HEK293 (cell line): ENCODE measurements around the gene CDHR4.

Source experiments
- CTCF ChIA-PET: fragments of 350-600 bp; formaldehyde crosslinking; extraction: SDS; loops from one replicate; lab custom pipeline; 2021; ENCODE audit warnings: antibody characterized with exemption; lab: Yijun Ruan, JAX
- POLR2A ChIA-PET: fragments of 300-600 bp; formaldehyde crosslinking; extraction: SDS; loops from one replicate; lab custom pipeline; 2020; ENCODE audit warnings: antibody characterized with exemption, inconsistent platforms; lab: Yijun Ruan, JAX
- H3K27ac ChIP-seq: fragments of 200-500 bp; sonication (Bioruptor generic); 2 replicates; pipeline ENCODE4 v1.5.1; 2014; ENCODE audit warnings: low read depth, low read length, control low read depth, inconsistent platforms; ENCODE audit errors: extremely low read depth
- H3K36me3 ChIP-seq, 2 experiments: fragments of 200-500 bp in 1 of 2; sonication (Bioruptor generic) in 1 of 2; 1 replicate in 1 of 2; 2 replicates in 1 of 2; pipeline ENCODE4 v1.5.1; 2014 to 2017; ENCODE audit warnings: inconsistent platforms in 2 of 2, low read length in 2 of 2; ENCODE audit not compliant: control insufficient read depth in 2 of 2, insufficient read depth in 1 of 2
- H3K4me1 ChIP-seq: fragments of 200-500 bp; sonication (Bioruptor generic); 2 replicates; pipeline ENCODE4 v1.5.1; 2014; ENCODE audit warnings: mild to moderate bottlenecking, low read length, inconsistent platforms; ENCODE audit not compliant: control insufficient read depth, insufficient read depth
- H3K4me3 ChIP-seq: 2 replicates; pipeline ENCODE4 v1.5.1; 2011; ENCODE audit warnings: low read depth, mild to moderate bottlenecking, control low read depth, low read length, moderate library complexity
- H3K9me3 ChIP-seq: fragments of 200-500 bp; sonication (Bioruptor generic); 2 replicates; pipeline ENCODE4 v1.5.1; 2014; ENCODE audit warnings: low read depth, low read length, inconsistent platforms; ENCODE audit not compliant: control insufficient read depth, insufficient read depth
- IKZF3 ChIP-seq: fragments of 450-650 bp; IDR thresholded peaks from 2 replicates; pipeline ENCODE4 v1.5.0; 2018; ENCODE audit warnings: missing biosample characterization, mild to moderate bottlenecking, missing genetic modification characterization, moderate library complexity
- KLF8 ChIP-seq: fragments of 450-650 bp; formaldehyde crosslinking; IDR thresholded peaks from 2 replicates; pipeline ENCODE4 v1.5.1; 2016; ENCODE audit warnings: missing biosample characterization, missing genetic modification characterization
- SCRT2 ChIP-seq: fragments of 450-650 bp; formaldehyde crosslinking; IDR thresholded peaks from 2 replicates; pipeline ENCODE4 v1.5.1; 2016; ENCODE audit warnings: missing biosample characterization, missing genetic modification characterization
- SP7 ChIP-seq: fragments of 450-650 bp; formaldehyde crosslinking; IDR thresholded peaks from 2 replicates; pipeline ENCODE4 v1.5.1; 2016; ENCODE audit warnings: missing biosample characterization, missing genetic modification characterization
- ZBTB10 ChIP-seq: fragments of 450-650 bp; formaldehyde crosslinking; IDR thresholded peaks from 2 replicates; pipeline ENCODE4 v1.5.1; 2016; ENCODE audit warnings: missing biosample characterization, missing genetic modification characterization
- ZBTB26 ChIP-seq: fragments of 450-650 bp; formaldehyde crosslinking; optimal IDR thresholded peaks from 2 replicates; pipeline ENCODE3; 2016; ENCODE audit warnings: missing biosample characterization, mild to moderate bottlenecking, missing genetic modification characterization
- ZNF138 ChIP-seq: fragments of 450-650 bp; formaldehyde crosslinking; IDR thresholded peaks from 2 replicates; pipeline ENCODE4 v1.5.1; 2016; ENCODE audit warnings: missing biosample characterization, missing genetic modification characterization, borderline replicate concordance
- ZNF174 ChIP-seq: fragments of 450-650 bp; formaldehyde crosslinking; IDR thresholded peaks from 2 replicates; pipeline ENCODE4 v1.5.0; 2017; ENCODE audit warnings: missing biosample characterization, mild to moderate bottlenecking, missing genetic modification characterization
- ZNF18 ChIP-seq: fragments of 450-650 bp; formaldehyde crosslinking; IDR thresholded peaks from 2 replicates; pipeline ENCODE4 v1.5.1; 2016; ENCODE audit warnings: missing biosample characterization, missing genetic modification characterization
- ZNF239 ChIP-seq: fragments of 450-650 bp; formaldehyde crosslinking; IDR thresholded peaks from 2 replicates; pipeline ENCODE4 v1.5.1; 2016; ENCODE audit warnings: missing biosample characterization, missing genetic modification characterization
- ZNF24 ChIP-seq: fragments of 450-650 bp; formaldehyde crosslinking; IDR thresholded peaks from 2 replicates; pipeline ENCODE4 v1.5.1; 2016; ENCODE audit warnings: missing biosample characterization, missing genetic modification characterization
- ZNF274 ChIP-seq, 2 experiments: fragments of 200-500 bp in 1 of 2; fragments of 450-650 bp in 1 of 2; sonication (Bioruptor generic) in 1 of 2; formaldehyde crosslinking in 1 of 2; IDR thresholded peaks; 2 replicates each; pipeline versions ENCODE4 v1.5.1 to v1.6.1; 2014 to 2016; ENCODE audit warnings: borderline replicate concordance in 1 of 2, inconsistent platforms in 1 of 2, low read length in 1 of 2, missing biosample characterization in 1 of 2, missing genetic modification characterization in 1 of 2
- ZNF350 ChIP-seq: fragments of 450-650 bp; formaldehyde crosslinking; IDR thresholded peaks from 2 replicates; pipeline ENCODE4 v1.5.0; 2017; ENCODE audit warnings: missing biosample characterization, mild to moderate bottlenecking, missing genetic modification characterization
- ZNF391 ChIP-seq: fragments of 450-650 bp; formaldehyde crosslinking; IDR thresholded peaks from 2 replicates; pipeline ENCODE4 v1.5.1; 2016; ENCODE audit warnings: low read depth, missing biosample characterization, missing genetic modification characterization, borderline replicate concordance
- ZNF398 ChIP-seq: fragments of 450-650 bp; formaldehyde crosslinking; IDR thresholded peaks from 2 replicates; pipeline ENCODE4 v1.5.1; 2017; ENCODE audit warnings: missing biosample characterization, missing genetic modification characterization
- ZNF513 ChIP-seq: fragments of 450-650 bp; IDR thresholded peaks from 2 replicates; pipeline ENCODE4 v1.5.1; 2018; ENCODE audit warnings: missing biosample characterization, missing genetic modification characterization
- ZNF571 ChIP-seq: fragments of 450-650 bp; formaldehyde crosslinking; IDR thresholded peaks from 2 replicates; pipeline ENCODE4 v1.5.0; 2017; ENCODE audit warnings: missing biosample characterization, missing genetic modification characterization
- ZNF596 ChIP-seq: fragments of 450-650 bp; IDR thresholded peaks from 2 replicates; pipeline ENCODE4 v1.5.0; 2018; ENCODE audit warnings: missing biosample characterization, mild to moderate bottlenecking, missing genetic modification characterization, moderate library complexity
- ZNF621 ChIP-seq: fragments of 450-650 bp; formaldehyde crosslinking; IDR thresholded peaks from 2 replicates; pipeline ENCODE4 v1.5.1; 2017; ENCODE audit warnings: missing biosample characterization, missing genetic modification characterization
- ZNF776 ChIP-seq: fragments of 450-650 bp; formaldehyde crosslinking; IDR thresholded peaks from 2 replicates; pipeline ENCODE4 v1.5.0; 2017; ENCODE audit warnings: missing biosample characterization, missing genetic modification characterization, borderline replicate concordance
- ZSCAN16 ChIP-seq: fragments of 450-650 bp; formaldehyde crosslinking; IDR thresholded peaks from 2 replicates; pipeline ENCODE4 v1.5.1; 2016; ENCODE audit warnings: missing biosample characterization, missing genetic modification characterization

CDHR4 gene

GRCh38 chr3:49761661-49762060, 38.0 kb downstream of the CDHR4 start (continued):
- TF ChIP-seq ZNF398 (tag by site-specific recombination) (no peak), ZNF621 (no peak), ZNF391 (tag by site-specific recombination) (no peak), ZNF571 (tag by site-specific recombination) (no peak), ZNF776 (no peak), SP7 (tag by site-specific recombination) (no peak), IKZF3 (tag by site-specific recombination) (no peak), ZNF274 (IDR thresholded peaks at IDR 0.05; ENCODE audit: low read length) (no peak), ZNF274 (tag by site-specific recombination; IDR thresholded peaks at IDR 0.05; ENCODE audit: borderline replicate concordance) (no peak), ZNF596 (tag by site-specific recombination) (no peak)

GRCh38 chr3:49759226-49759625, 40.4 kb downstream of the CDHR4 start:
- H3K9me3 ChIP-seq, result no peaks in the 10 kb centered on the region
- POLR2A ChIA-PET, result no interaction called here
- H3K4me1 ChIP-seq, result no peaks in the 10 kb centered on the region
- no peaks in the 10 kb centered on the region; a peak in 1 of 3 replicates for H3K36me3 ChIP-seq
- no peak overlapping the region for H3K4me3 ChIP-seq
- no peak overlapping the region for H3K27ac ChIP-seq
- TF ChIP-seq ZNF513 (no peak), ZNF350 (tag by site-specific recombination) (no peak), ZSCAN16 (tag by site-specific recombination) (no peak), ZNF24 (tag by site-specific recombination) (no peak), ZBTB10 (tag by site-specific recombination) (no peak), ZNF174 (tag by site-specific recombination) (no peak)
- TF ChIP-seq, all 188 proteins: peak for 0
- CTCF ChIA-PET, result no interaction called here

GRCh38 chr3:49757197-49757596, 42.5 kb downstream of the CDHR4 start:
- ChIA-PET CTCF (interaction anchor here (0.6 to 0.7 kb wide), 2 partner anchors 8 to 44 kb away, joined by 3 read pairs; no protein-coding TSS in a partner anchor), POLR2A (no interaction called here)
- no peak overlapping the region for H3K27ac ChIP-seq
- H3K4me1 ChIP-seq, result no peaks in the 10 kb centered on the region
- H3K4me3 ChIP-seq, result no peak overlapping the region
- no peaks in the 10 kb centered on the region for H3K9me3 ChIP-seq
- no peaks in the 10 kb centered on the region; a peak in 1 of 3 replicates for H3K36me3 ChIP-seq
- TF ChIP-seq ZBTB26 (no peak), KLF8 (no peak), ZNF138 (no peak), ZNF18 (tag by site-specific recombination) (no peak), SCRT2 (tag by site-specific recombination) (no peak), ZNF239 (tag by site-specific recombination) (no peak), ZNF513 (no peak)
